Ectodermal cell (in vitro differentiated cells): ENCODE results near the gene CPED1.
"Not testable (repeated sequence)": the region's sequence is repeated elsewhere in the genome, so short reads cannot be mapped to it uniquely, and the experiment has no call there.

Experiments used
- H3K27ac ChIP-seq: 2 replicates; pipeline ENCODE4 v1.7.0; 2013; ENCODE audit warnings: mild to moderate bottlenecking, low read depth, low read length; ENCODE audit not compliant: insufficient read depth, poor library complexity, severe bottlenecking
- H3K27me3 ChIP-seq: 2 replicates; pipeline ENCODE4 v1.7.0; 2013; ENCODE audit warnings: mild to moderate bottlenecking, low read length; ENCODE audit not compliant: insufficient read depth, control insufficient read depth, poor library complexity, severe bottlenecking
- H3K36me3 ChIP-seq: one replicate; pipeline ENCODE4 v1.7.0; 2013; ENCODE audit warnings: low read length; ENCODE audit not compliant: control insufficient read depth, insufficient read depth
- H3K4me1 ChIP-seq: one replicate; pipeline ENCODE4 v1.7.0; 2013; ENCODE audit warnings: low read length; ENCODE audit not compliant: control insufficient read depth, insufficient read depth
- H3K4me3 ChIP-seq: 2 replicates; pipeline ENCODE4 v1.7.0; 2013; ENCODE audit warnings: low read depth, low read length, control low read depth; ENCODE audit not compliant: insufficient read depth
- H3K9me3 ChIP-seq: 2 replicates; pipeline ENCODE4 v1.7.0; 2013; ENCODE audit warnings: mild to moderate bottlenecking, low read length, moderate library complexity; ENCODE audit not compliant: control insufficient read depth
- WGBS, 2 experiments: methylation state at CpG; one replicate each; pipeline ENCODE4 v1.1.7; 2013; ENCODE audit warnings: missing lambda C conversion rate in 2 of 2; 5-methylcytosine and 5-hydroxymethylcytosine counted together

The CPED1 gene

GRCh38 chr7:121103086-121103485 lies 114.6 kb downstream of the CPED1 start:
- no peak overlapping the region for H3K4me3 ChIP-seq
- H3K27me3 ChIP-seq = no peaks in the 10 kb centered on the region
- no peaks in the 10 kb centered on the region for H3K4me1 ChIP-seq
- H3K9me3 ChIP-seq = no peaks in the 10 kb centered on the region
- WGBS, 2 experiments = 83 to 97% methylated on average over 1 to 2 of the region's 2 CpGs
- H3K27ac ChIP-seq = no peak overlapping the region
- no peaks in the 10 kb centered on the region for H3K36me3 ChIP-seq

GRCh38 chr7:121103579-121103978 lies 115.1 kb downstream of the CPED1 start:
- H3K4me1 ChIP-seq = no peaks in the 10 kb centered on the region
- no peaks in the 10 kb centered on the region for H3K9me3 ChIP-seq
- H3K27ac ChIP-seq = no peak overlapping the region

GRCh38 chr7:121105262-121105661 lies 116.8 kb downstream of the CPED1 start:
- no peak overlapping the region for H3K27ac ChIP-seq
- WGBS, 2 experiments = 95 to 97% methylated on average over 4 of the region's 5 CpGs
- no peaks in the 10 kb centered on the region for H3K27me3 ChIP-seq
- peaks cover 4% of the 10 kb centered on the region for H3K4me1 ChIP-seq
- no peak overlapping the region for H3K4me3 ChIP-seq
- no peaks in the 10 kb centered on the region for H3K36me3 ChIP-seq
- H3K9me3 ChIP-seq = no peaks in the 10 kb centered on the region

More at GRCh38 chr7:121103579-121103978, 115.1 kb downstream of the CPED1 start:
- no peak overlapping the region for H3K4me3 ChIP-seq
- WGBS, 2 experiments = 33 to 91% methylated on average over 1 of the region's 2 CpGs
- H3K27me3 ChIP-seq = no peaks in the 10 kb centered on the region
- H3K36me3 ChIP-seq = no peaks in the 10 kb centered on the region

GRCh38 chr7:121107923-121108498 lies 119.5 kb downstream of the CPED1 start:
- Histone ChIP-seq H3K9me3 (no peaks in the 10 kb centered on the region), H3K4me1 (peaks cover 4% of the 10 kb centered on the region), H3K36me3 (no peaks in the 10 kb centered on the region), H3K27me3 (no peaks in the 10 kb centered on the region), H3K27ac (no peak overlapping the region), H3K4me3 (no peak overlapping the region)
- 40% methylated on average over 1 of the region's 1 CpG; no CpG with 5 or more reads in 1 of the 2 experiments for WGBS, 2 experiments

- no peaks in the 10 kb centered on the region for H3K9me3 ChIP-seq
- no peak overlapping the region for H3K4me3 ChIP-seq
- H3K36me3 ChIP-seq = no peaks in the 10 kb centered on the region
- H3K27ac ChIP-seq = no peak overlapping the region
- 59 to 62% methylated on average over 6 of the region's 6 CpGs for WGBS, 2 experiments
- H3K27me3 ChIP-seq = no peaks in the 10 kb centered on the region
- peaks cover 4% of the 10 kb centered on the region for H3K4me1 ChIP-seq
Observed at GRCh38 chr7:121109145-121109544, 120.6 kb downstream of the CPED1 start.

- Histone ChIP-seq H3K27ac (no peak overlapping the region), H3K9me3 (no peaks in the 10 kb centered on the region), H3K36me3 (no peaks in the 10 kb centered on the region), H3K4me1 (peaks cover 4% of the 10 kb centered on the region), H3K4me3 (no peak overlapping the region), H3K27me3 (no peaks in the 10 kb centered on the region)
Observed at GRCh38 chr7:121113288-121113687, 124.8 kb downstream of the CPED1 start.

GRCh38 chr7:121116396-121116795 lies 127.9 kb downstream of the CPED1 start:
- H3K9me3 ChIP-seq = no peaks in the 10 kb centered on the region
- 83 to 100% methylated on average over 1 of the region's 1 CpG for WGBS, 2 experiments

GRCh38 chr7:121119047-121119446 lies 130.5 kb downstream of the CPED1 start:
- Histone ChIP-seq H3K27ac (no peak overlapping the region), H3K36me3 (no peaks in the 10 kb centered on the region), H3K27me3 (no peaks in the 10 kb centered on the region), H3K4me1 (no peaks in the 10 kb centered on the region), H3K9me3 (no peaks in the 10 kb centered on the region), H3K4me3 (no peak overlapping the region)
- WGBS, 2 experiments = 97% methylated on average over 8 to 9 of the region's 9 CpGs

More at GRCh38 chr7:121116396-121116795, 127.9 kb downstream of the CPED1 start:
- no peaks in the 10 kb centered on the region for H3K36me3 ChIP-seq
- no peaks in the 10 kb centered on the region for H3K4me1 ChIP-seq
- no peak overlapping the region for H3K4me3 ChIP-seq
- no peak overlapping the region for H3K27ac ChIP-seq
- no peaks in the 10 kb centered on the region for H3K27me3 ChIP-seq

GRCh38 chr7:121123032-121123431 lies 134.5 kb downstream of the CPED1 start:
- Histone ChIP-seq H3K27me3 (no peaks in the 10 kb centered on the region), H3K27ac (no peak overlapping the region), H3K4me1 (no peaks in the 10 kb centered on the region), H3K9me3 (no peaks in the 10 kb centered on the region), H3K4me3 (no peak overlapping the region), H3K36me3 (no peaks in the 10 kb centered on the region)
- 83% methylated on average over 2 of the region's 2 CpGs; no CpG with 5 or more reads in 1 of the 2 experiments for WGBS, 2 experiments

GRCh38 chr7:121125454-121125853 lies 136.9 kb downstream of the CPED1 start:
- H3K4me1 ChIP-seq, H3K27me3 ChIP-seq, H3K9me3 ChIP-seq, H3K36me3 ChIP-seq, H3K4me3 ChIP-seq, H3K27ac ChIP-seq: not testable (repeated sequence)
- 69 to 96% methylated on average over 1 of the region's 1 CpG for WGBS, 2 experiments

- H3K27ac ChIP-seq = no peak overlapping the region
- no peaks in the 10 kb centered on the region for H3K36me3 ChIP-seq
- H3K9me3 ChIP-seq = no peaks in the 10 kb centered on the region
- H3K4me1 ChIP-seq = no peaks in the 10 kb centered on the region
- WGBS, 2 experiments = no CpG with 5 or more reads among the region's 1 CpG
- H3K4me3 ChIP-seq = no peak overlapping the region
- H3K27me3 ChIP-seq = no peaks in the 10 kb centered on the region
Observed at GRCh38 chr7:121126201-121126600, 137.7 kb downstream of the CPED1 start.
